ENCODE results near the gene SUCO. TPM values are rescaled to one million over a fixed set of nuclear protein-coding genes. Genes with fewer than 3 reads are reported as not detected.

Gene SUCO
- total RNA-seq, 1 donor from 2014 or later: 38.3 TPM

DNA sequence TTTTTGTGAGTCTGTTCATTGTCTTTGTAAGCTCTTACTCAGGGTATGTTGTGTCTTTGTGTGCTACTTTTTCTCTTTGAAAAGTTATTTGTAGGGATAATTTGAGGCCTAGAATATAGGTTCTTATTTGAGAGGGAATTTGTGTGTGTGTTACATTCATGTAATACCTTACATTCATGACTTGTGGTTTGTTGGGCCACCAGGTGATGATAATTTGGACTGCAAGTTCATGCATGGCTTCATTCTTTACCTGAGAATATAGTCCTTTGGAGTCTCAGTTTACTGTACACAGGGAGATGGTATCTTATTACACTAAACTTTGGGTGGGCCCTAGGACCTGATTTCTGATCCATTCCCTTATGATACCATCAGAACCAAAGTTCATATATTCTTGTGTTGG, 74.2 kb downstream of the SUCO start:
- H3K27ac ChIP-seq: no peak overlapping the region
- H3K36me3 ChIP-seq: peaks cover 0 to 25% of the 10 kb centered on the region in 2 donors
- TF ChIP-seq, protein P1, sequence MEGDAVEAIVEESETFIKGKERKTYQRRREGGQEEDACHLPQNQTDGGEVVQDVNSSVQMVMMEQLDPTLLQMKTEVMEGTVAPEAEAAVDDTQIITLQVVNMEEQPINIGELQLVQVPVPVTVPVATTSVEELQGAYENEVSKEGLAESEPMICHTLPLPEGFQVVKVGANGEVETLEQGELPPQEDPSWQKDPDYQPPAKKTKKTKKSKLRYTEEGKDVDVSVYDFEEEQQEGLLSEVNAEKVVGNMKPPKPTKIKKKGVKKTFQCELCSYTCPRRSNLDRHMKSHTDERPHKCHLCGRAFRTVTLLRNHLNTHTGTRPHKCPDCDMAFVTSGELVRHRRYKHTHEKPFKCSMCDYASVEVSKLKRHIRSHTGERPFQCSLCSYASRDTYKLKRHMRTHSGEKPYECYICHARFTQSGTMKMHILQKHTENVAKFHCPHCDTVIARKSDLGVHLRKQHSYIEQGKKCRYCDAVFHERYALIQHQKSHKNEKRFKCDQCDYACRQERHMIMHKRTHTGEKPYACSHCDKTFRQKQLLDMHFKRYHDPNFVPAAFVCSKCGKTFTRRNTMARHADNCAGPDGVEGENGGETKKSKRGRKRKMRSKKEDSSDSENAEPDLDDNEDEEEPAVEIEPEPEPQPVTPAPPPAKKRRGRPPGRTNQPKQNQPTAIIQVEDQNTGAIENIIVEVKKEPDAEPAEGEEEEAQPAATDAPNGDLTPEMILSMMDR (IDR thresholded peaks at IDR 0.05): no peak
- no peak for TF ChIP-seq POLR2A (IDR thresholded peaks at IDR 0.05)
- TF ChIP-seq POLR2AphosphoS5 (IDR thresholded peaks at IDR 0.05; ENCODE audit: insufficient read depth in 1 of 2, low read depth in 1 of 2): no peak
- no peaks in the 10 kb centered on the region for H3K27me3 ChIP-seq
- no peak overlapping the region for H3K4me3 ChIP-seq
- intact Hi-C loops (cut with DNase I): no loop called here
- no peak for DNase-seq (ENCODE audit: extremely low spot score in 2 of 2)
- no peaks in the 10 kb centered on the region for H3K4me1 ChIP-seq
- no peaks in the 10 kb centered on the region for H3K9me3 ChIP-seq

GRCh38 chr1:172608098-172608601, 75.2 kb downstream of the SUCO start:
- H3K36me3 ChIP-seq: peaks cover 0 to 15% of the 10 kb centered on the region in 2 donors
- H3K9me3 ChIP-seq: no peaks in the 10 kb centered on the region
- no peaks in the 10 kb centered on the region for H3K27me3 ChIP-seq
- H3K27ac ChIP-seq: no peak overlapping the region
- no peaks in the 10 kb centered on the region for H3K4me1 ChIP-seq
- no peak for TF ChIP-seq POLR2AphosphoS5 (IDR thresholded peaks at IDR 0.05; ENCODE audit: insufficient read depth in 1 of 2, low read depth in 1 of 2)
- no peak for TF ChIP-seq POLR2A (IDR thresholded peaks at IDR 0.05)
- TF ChIP-seq, protein P1 (IDR thresholded peaks at IDR 0.05): no peak
- no peak for DNase-seq (ENCODE audit: extremely low spot score in 2 of 2)
- no peak overlapping the region for H3K4me3 ChIP-seq
- intact Hi-C loops (cut with DNase I): no loop called here

DNA sequence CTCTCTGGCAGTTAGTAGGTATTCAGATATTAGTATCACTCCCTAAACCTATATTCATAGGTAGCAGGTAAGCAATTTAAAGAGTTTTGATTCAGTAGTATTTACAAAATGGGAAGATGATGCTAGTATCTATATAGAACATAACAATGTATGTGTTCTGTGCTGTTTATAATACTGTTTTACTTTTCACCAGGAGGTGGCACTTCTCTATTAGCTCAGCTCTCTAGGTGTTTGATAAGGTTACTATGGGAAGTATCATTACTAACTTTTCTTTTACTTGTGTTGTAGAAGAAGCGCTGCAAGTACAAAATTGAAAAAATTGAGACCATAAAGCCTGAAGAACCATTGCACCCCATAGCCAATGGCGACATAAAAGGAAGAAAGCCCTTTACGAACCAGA, 76.6 kb downstream of the SUCO start:
- intact Hi-C loops (cut with DNase I): no loop called here
- H3K4me3 ChIP-seq: no peak overlapping the region
- peaks cover 0 to 15% of the 10 kb centered on the region in 2 donors for H3K36me3 ChIP-seq
- H3K27me3 ChIP-seq: no peaks in the 10 kb centered on the region
- H3K27ac ChIP-seq: no peak overlapping the region
- H3K4me1 ChIP-seq: no peaks in the 10 kb centered on the region
- no peaks in the 10 kb centered on the region for H3K9me3 ChIP-seq
- TF ChIP-seq POLR2AphosphoS5 (IDR thresholded peaks at IDR 0.05; ENCODE audit: insufficient read depth in 1 of 2, low read depth in 1 of 2): no peak
- TF ChIP-seq, protein P1 (IDR thresholded peaks at IDR 0.05): no peak
- TF ChIP-seq POLR2A (IDR thresholded peaks at IDR 0.05): no peak
- no peak for DNase-seq (ENCODE audit: extremely low spot score in 2 of 2)

- Histone ChIP-seq H3K27me3 (no peaks in the 10 kb centered on the region), H3K36me3 (peaks cover 0 to 10% of the 10 kb centered on the region in 2 donors), H3K4me1 (no peaks in the 10 kb centered on the region), H3K9me3 (no peaks in the 10 kb centered on the region), H3K4me3 (no peak overlapping the region), H3K27ac (no peak overlapping the region)
- TF ChIP-seq POLR2A (IDR thresholded peaks at IDR 0.05): no peak
- TF ChIP-seq POLR2AphosphoS5 (IDR thresholded peaks at IDR 0.05; ENCODE audit: insufficient read depth in 1 of 2, low read depth in 1 of 2): no peak
- TF ChIP-seq, protein P1 (IDR thresholded peaks at IDR 0.05): no peak
- no peak for DNase-seq (ENCODE audit: extremely low spot score in 2 of 2)
- intact Hi-C loops (cut with DNase I): no loop called here
Measured at GRCh38 chr1:172612478-172612877, 79.5 kb downstream of the SUCO start.

DNA sequence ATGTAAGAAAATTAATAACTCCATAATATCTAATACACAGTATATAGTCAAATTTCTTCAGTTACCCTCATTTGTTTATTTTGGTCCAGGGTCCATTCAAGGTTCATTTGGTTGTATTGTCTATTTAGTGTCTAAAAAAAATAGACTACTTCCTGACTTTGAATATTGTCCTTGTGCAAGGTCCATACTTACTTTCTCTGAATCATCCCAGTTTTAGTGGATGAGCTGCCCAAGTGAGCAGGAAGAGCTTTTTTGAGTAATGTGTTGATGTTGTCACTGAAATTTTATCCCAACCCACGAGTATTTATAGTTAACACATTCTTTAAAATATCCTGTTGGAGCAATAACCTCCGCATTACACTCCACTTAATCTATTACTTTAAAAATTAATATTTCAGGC, 80.3 kb downstream of the SUCO start:
- TF ChIP-seq POLR2A (IDR thresholded peaks at IDR 0.05) (no peak), POLR2AphosphoS5 (IDR thresholded peaks at IDR 0.05; ENCODE audit: insufficient read depth in 1 of 2, low read depth in 1 of 2) (no peak)
- TF ChIP-seq, protein P1 (IDR thresholded peaks at IDR 0.05): no peak
- H3K4me1 ChIP-seq: no peaks in the 10 kb centered on the region
- intact Hi-C loops (cut with DNase I): no loop called here
- no peak overlapping the region for H3K4me3 ChIP-seq
- no peak for DNase-seq (ENCODE audit: extremely low spot score in 2 of 2)
- peaks cover 0 to 10% of the 10 kb centered on the region in 2 donors for H3K36me3 ChIP-seq
- H3K27me3 ChIP-seq: no peaks in the 10 kb centered on the region
- H3K9me3 ChIP-seq: no peaks in the 10 kb centered on the region
- H3K27ac ChIP-seq: no peak overlapping the region

Data from vagina (tissue), 2 donors.